RWPE2 (cell line): ENCODE measurements around the gene ZNF699.

Source experiments
- ATAC-seq: fragments of 200-7000 bp; cut with Tn5 transposase; 3 replicates; pipeline ENCODE4 v1.9.1; 2021; ENCODE audit warnings: low read depth
- DNase-seq: peaks from one replicate; pipeline ENCODE4 v3.0.0-alpha.2; 2020; ENCODE audit warnings: low spot score
- H3K27ac ChIP-seq: fragments of 450-650 bp; 2 replicates; pipeline ENCODE4 v1.5.1; 2017; ENCODE audit warnings: mild to moderate bottlenecking; ENCODE audit not compliant: poor library complexity, severe bottlenecking
- H3K27me3 ChIP-seq: fragments of 250-450 bp; sonication (Bioruptor Pico); 2 replicates; pipeline ENCODE4 v1.5.1; 2021; ENCODE audit warnings: mild to moderate bottlenecking, moderate library complexity; ENCODE audit not compliant: insufficient read depth, poor library complexity, severe bottlenecking
- H3K36me3 ChIP-seq: fragments of 250-450 bp; sonication (Bioruptor Pico); 2 replicates; pipeline ENCODE4 v1.5.1; 2020; ENCODE audit warnings: low read depth, mild to moderate bottlenecking, moderate library complexity
- H3K4me1 ChIP-seq: fragments of 250-450 bp; sonication (Bioruptor Pico); 2 replicates; pipeline ENCODE4 v1.5.1; 2021; ENCODE audit warnings: mild to moderate bottlenecking, moderate library complexity; ENCODE audit not compliant: insufficient read depth, poor library complexity, severe bottlenecking
- H3K4me3 ChIP-seq: fragments of 250-450 bp; sonication (Bioruptor Pico); 2 replicates; pipeline ENCODE4 v1.5.1; 2021; ENCODE audit warnings: mild to moderate bottlenecking, moderate library complexity; ENCODE audit not compliant: severe bottlenecking
- H3K9me3 ChIP-seq: fragments of 250-450 bp; sonication (Bioruptor Pico); 2 replicates; pipeline ENCODE4 v1.5.1; 2021; ENCODE audit warnings: mild to moderate bottlenecking, moderate library complexity; ENCODE audit not compliant: severe bottlenecking
- TF ChIP-seq, protein P1 (sequence below): fragments of 450-650 bp; IDR thresholded peaks from one replicate; pipeline ENCODE4 v1.5.1; 2017; ENCODE audit warnings: mild to moderate bottlenecking, moderate library complexity; ENCODE audit not compliant: poor library complexity, severe bottlenecking

ZNF699 gene

DNA sequence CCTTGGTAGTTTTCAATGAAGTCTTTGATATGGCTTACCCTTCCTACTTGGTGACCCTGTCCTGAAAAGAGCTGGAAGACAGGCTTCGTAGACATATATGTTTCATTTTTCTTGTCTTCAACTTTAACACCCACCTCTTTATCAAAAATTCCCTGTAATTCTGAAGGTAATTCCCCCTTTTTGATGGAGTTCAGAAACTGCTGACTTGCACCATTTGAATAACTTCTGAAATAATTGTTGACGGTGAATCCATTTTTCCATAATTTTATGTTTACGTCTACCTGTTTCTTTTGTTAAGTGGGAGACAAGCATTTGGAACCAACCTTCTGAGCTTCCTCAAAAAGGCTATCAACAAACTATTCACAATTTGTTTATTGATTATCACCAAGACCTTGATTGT lies 38.6 kb upstream of the ZNF699 start:
- DNase-seq (no peak), ATAC-seq (no peak)
- TF ChIP-seq, protein P1, sequence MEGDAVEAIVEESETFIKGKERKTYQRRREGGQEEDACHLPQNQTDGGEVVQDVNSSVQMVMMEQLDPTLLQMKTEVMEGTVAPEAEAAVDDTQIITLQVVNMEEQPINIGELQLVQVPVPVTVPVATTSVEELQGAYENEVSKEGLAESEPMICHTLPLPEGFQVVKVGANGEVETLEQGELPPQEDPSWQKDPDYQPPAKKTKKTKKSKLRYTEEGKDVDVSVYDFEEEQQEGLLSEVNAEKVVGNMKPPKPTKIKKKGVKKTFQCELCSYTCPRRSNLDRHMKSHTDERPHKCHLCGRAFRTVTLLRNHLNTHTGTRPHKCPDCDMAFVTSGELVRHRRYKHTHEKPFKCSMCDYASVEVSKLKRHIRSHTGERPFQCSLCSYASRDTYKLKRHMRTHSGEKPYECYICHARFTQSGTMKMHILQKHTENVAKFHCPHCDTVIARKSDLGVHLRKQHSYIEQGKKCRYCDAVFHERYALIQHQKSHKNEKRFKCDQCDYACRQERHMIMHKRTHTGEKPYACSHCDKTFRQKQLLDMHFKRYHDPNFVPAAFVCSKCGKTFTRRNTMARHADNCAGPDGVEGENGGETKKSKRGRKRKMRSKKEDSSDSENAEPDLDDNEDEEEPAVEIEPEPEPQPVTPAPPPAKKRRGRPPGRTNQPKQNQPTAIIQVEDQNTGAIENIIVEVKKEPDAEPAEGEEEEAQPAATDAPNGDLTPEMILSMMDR, result no peak
- H3K4me1 ChIP-seq, result no peaks in the 10 kb centered on the region
- no peaks in the 10 kb centered on the region for H3K36me3 ChIP-seq
- H3K27ac ChIP-seq, result no peak overlapping the region
- H3K9me3 ChIP-seq, result peaks cover 11% of the 10 kb centered on the region
- H3K4me3 ChIP-seq, result no peak overlapping the region
- no peaks in the 10 kb centered on the region for H3K27me3 ChIP-seq

DNA sequence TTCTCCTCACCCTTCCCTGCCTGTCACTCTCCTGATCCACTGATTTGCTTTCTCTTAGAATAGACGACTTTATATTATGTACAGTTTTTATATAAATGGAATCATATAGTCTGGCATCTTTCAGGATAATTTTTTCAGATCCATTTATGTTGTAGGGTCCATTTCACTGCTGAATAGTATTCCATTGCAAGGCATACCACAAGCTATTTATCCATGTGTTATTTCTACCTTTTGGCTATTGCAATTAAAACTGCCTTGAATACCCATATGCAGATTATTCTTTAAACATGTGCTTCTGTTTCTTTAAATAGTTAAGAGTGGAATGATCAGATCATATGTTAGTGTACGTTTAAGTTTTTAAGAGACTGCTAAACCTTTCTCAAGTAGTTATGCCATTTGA lies 35.4 kb upstream of the ZNF699 start:
- H3K27ac ChIP-seq, result no peak overlapping the region
- H3K36me3 ChIP-seq, result peaks cover 24% of the 10 kb centered on the region
- no peak for DNase-seq
- ATAC-seq, result no peak
- H3K27me3 ChIP-seq, result no peaks in the 10 kb centered on the region
- H3K4me1 ChIP-seq, result no peaks in the 10 kb centered on the region
- H3K9me3 ChIP-seq, result peaks cover 26% of the 10 kb centered on the region
- TF ChIP-seq, protein P1, result no peak
- no peak overlapping the region for H3K4me3 ChIP-seq

DNA sequence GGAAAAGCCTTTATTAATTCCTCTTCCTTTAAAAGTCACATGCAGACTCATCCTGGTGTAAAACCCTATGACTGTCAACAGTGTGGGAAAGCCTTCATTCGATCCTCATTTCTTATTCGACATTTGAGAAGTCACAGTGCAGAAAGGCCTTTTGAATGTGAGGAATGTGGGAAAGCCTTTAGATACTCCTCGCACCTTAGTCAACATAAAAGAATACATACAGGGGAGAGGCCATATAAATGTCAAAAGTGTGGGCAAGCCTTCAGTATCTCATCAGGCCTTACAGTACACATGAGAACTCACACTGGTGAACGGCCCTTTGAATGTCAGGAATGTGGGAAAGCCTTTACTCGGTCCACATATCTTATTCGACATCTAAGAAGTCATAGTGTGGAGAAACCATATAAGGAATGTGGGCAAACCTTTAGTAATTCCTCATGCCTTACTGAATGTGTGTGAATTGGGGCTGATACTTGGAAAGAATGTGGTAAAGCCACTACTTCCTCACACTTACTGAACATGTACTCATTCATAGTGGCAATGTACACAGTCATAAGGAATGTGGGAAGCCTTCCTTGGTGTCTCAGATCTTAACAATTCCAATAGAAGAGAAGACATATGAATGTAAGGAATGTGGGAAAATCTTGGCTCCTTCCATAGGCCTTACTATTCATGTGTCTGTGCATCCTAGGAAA lies 33.1 kb upstream of the ZNF699 start:
- no peak overlapping the region for H3K27ac ChIP-seq
- H3K36me3 ChIP-seq, result peaks cover 24% of the 10 kb centered on the region
- peaks cover 25% of the 10 kb centered on the region for H3K9me3 ChIP-seq
- no peak overlapping the region for H3K4me3 ChIP-seq
- no peaks in the 10 kb centered on the region for H3K4me1 ChIP-seq
- TF ChIP-seq, protein P1, result no peak
- DNase-seq (no peak), ATAC-seq (no peak)
- H3K27me3 ChIP-seq, result no peaks in the 10 kb centered on the region

DNA sequence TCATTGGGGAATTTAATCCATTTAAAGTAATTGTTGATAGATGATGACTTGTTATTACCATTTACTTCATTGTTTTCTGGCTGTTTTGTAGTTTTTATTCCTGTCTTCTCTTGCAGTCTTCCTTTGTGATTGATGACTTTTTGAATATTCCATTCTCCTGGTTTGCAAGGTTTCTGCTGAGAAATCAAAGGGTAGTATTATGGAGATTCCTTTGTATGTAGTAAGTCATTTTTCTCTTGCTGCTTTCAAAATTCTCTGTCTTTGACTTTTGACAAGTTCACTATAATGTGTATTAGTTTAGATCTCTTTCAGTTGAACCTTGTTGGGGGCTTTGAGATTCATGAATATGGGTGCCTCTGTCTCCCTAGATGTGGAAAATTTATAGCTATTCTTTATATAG lies 20.4 kb upstream of the ZNF699 start:
- H3K4me3 ChIP-seq, result no peak overlapping the region
- H3K27ac ChIP-seq, result no peak overlapping the region
- H3K36me3 ChIP-seq, result peaks cover 22% of the 10 kb centered on the region
- DNase-seq (no peak), ATAC-seq (no peak)
- no peaks in the 10 kb centered on the region for H3K27me3 ChIP-seq
- TF ChIP-seq, protein P1, result no peak
- peaks cover 25% of the 10 kb centered on the region for H3K9me3 ChIP-seq
- no peaks in the 10 kb centered on the region for H3K4me1 ChIP-seq

DNA sequence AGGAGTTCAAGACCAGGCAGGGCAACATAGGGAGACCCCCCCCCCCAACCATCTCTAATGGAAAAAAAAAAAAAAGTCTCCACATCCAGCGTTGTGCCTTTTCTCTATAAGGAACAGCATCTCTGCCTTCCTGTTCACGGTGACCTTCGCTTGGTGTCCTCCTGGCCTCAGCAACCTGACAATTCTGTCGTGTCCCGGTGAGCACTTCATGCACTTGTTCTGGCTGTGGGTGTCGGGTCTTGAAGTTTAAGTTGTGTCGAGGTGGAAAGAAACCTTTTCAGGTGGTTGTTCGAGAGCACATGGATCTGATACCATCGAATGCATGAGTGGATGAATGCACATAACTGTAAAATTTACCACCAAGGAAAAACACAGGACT lies 14.9 kb upstream of the ZNF699 start:
- H3K27ac ChIP-seq, result peak overlapping the region; percentile 60
- no peaks in the 10 kb centered on the region for H3K27me3 ChIP-seq
- ATAC-seq (no peak), DNase-seq (no peak)
- peaks cover 7% of the 10 kb centered on the region for H3K9me3 ChIP-seq
- H3K4me3 ChIP-seq, result peak overlapping the region; percentile 47
- H3K4me1 ChIP-seq, result no peaks in the 10 kb centered on the region
- H3K36me3 ChIP-seq, result peaks cover 17% of the 10 kb centered on the region
- TF ChIP-seq, protein P1, result no peak
